HepG2 (cell line): Measurements from ENCODE around the gene EPC2. TPM values are rescaled to one million over a fixed set of nuclear protein-coding genes. Genes with fewer than 3 reads are reported as not detected.
A peak's percentile ranks its signal among the peaks of the same experiment; 100 is the strongest.

Experiments used
- ATAC-seq: fragments of 200-7000 bp; cut with Tn5 transposase; 3 replicates; pipeline ENCODE4 v1.9.1; 2020; ENCODE audit warnings: mild to moderate bottlenecking, moderate library complexity
- BruUV-seq: library from RNA; stranded (reverse); fragments of 400-500 nt; replicated peaks from 2 replicates; lab custom pipeline; 2021; lab: Mats Ljungman, UMichigan
- CTCF ChIA-PET: fragments of 300-600 bp; formaldehyde crosslinking; extraction: SDS; loops from one replicate; lab custom pipeline; 2021; ENCODE audit warnings: low total read pairs, inconsistent platforms, low intra/inter-chr PET ratio; lab: Yijun Ruan, JAX
- POLR2A ChIA-PET: fragments of 350-600 bp; sonication (Branson Sonifier 250); formaldehyde crosslinking; loops from one replicate; lab custom pipeline; 2020; ENCODE audit warnings: antibody characterized with exemption, inconsistent platforms; lab: Yijun Ruan, JAX
- DNase-seq: peaks from one replicate; pipeline ENCODE4 v3.0.0-alpha.2; 2015; ENCODE audit warnings: low spot score
- FAIRE-seq: peaks from 3 replicates; lab custom pipeline; 2011; peaks lifted over from hg19 to GRCh38; lab: Jason Lieb, UNC
- H2AFZ ChIP-seq: one replicate; pipeline ENCODE4 v1.6.1; 2011; ENCODE audit warnings: low read length, inconsistent platforms
- H3K27ac ChIP-seq: fragments of 300-600 bp; 3 replicates; pipeline ENCODE4 v1.8.0; 2011; ENCODE audit warnings: mixed run types, mild to moderate bottlenecking, mixed read lengths, low read length, inconsistent platforms; ENCODE audit not compliant: insufficient read depth; ENCODE audit errors: extremely low read length
- H3K27me3 ChIP-seq, 2 experiments: fragments of 200-600 bp in 1 of 2; 2 replicates in 1 of 2; 3 replicates in 1 of 2; pipeline versions ENCODE4 v1.6.0 to v1.8.0; 2011; ENCODE audit warnings: low read length in 2 of 2, mild to moderate bottlenecking in 2 of 2, moderate library complexity in 2 of 2, inconsistent platforms in 1 of 2; ENCODE audit not compliant: insufficient read depth in 2 of 2, control insufficient read depth in 1 of 2
- H3K36me3 ChIP-seq, 2 experiments: fragments of 200-600 bp in 1 of 2; replicated peaks in 1 of 2; 2 replicates in 1 of 2; 3 replicates in 1 of 2; pipeline versions ENCODE4 v1.5.1 to v1.8.0; 2011; ENCODE audit warnings: low read length in 2 of 2, inconsistent platforms in 1 of 2; ENCODE audit not compliant: insufficient read depth in 2 of 2, control insufficient read depth in 1 of 2
- H3K4me1 ChIP-seq: 2 replicates; pipeline ENCODE4 v1.5.1; 2012; ENCODE audit warnings: low read length, inconsistent platforms; ENCODE audit not compliant: insufficient read depth
- H3K4me2 ChIP-seq: 2 replicates; pipeline ENCODE4 v1.6.0; 2011; ENCODE audit warnings: low read depth, low read length, inconsistent platforms
- H3K4me3 ChIP-seq, 3 experiments: fragments of 200-600 bp in 1 of 3; sonication (generic), shearing (Covaris generic) in 1 of 3; replicated peaks in 1 of 3; 2 replicates each; pipeline ENCODE4 v1.5.1; 2011 to 2016; ENCODE audit warnings: low read length in 3 of 3, inconsistent platforms in 2 of 3, low read depth in 2 of 3, mild to moderate bottlenecking in 2 of 3, control low read depth in 1 of 3, mixed read lengths in 1 of 3; ENCODE audit not compliant: insufficient read depth in 1 of 3
- H3K79me2 ChIP-seq: one replicate; pipeline ENCODE4 v1.6.1; 2011; ENCODE audit warnings: low read length, inconsistent platforms; ENCODE audit not compliant: insufficient read depth
- H3K9ac ChIP-seq: 2 replicates; pipeline ENCODE4 v1.6.0; 2011; ENCODE audit warnings: mild to moderate bottlenecking, low read depth, low read length, inconsistent platforms; ENCODE audit not compliant: insufficient read depth
- H3K9me3 ChIP-seq: 2 replicates; pipeline ENCODE4 v1.5.1; 2012; ENCODE audit warnings: mild to moderate bottlenecking, low read length
- H4K20me1 ChIP-seq: 2 replicates; pipeline ENCODE4 v1.6.0; 2011; ENCODE audit warnings: inconsistent platforms, mild to moderate bottlenecking, low read length, moderate library complexity; ENCODE audit not compliant: insufficient read depth
- ERF ChIP-seq: IDR thresholded peaks from 2 replicates; pipeline ENCODE4 v1.6.1; 2018; ENCODE audit warnings: missing biosample characterization, missing genetic modification reagents
- HOXD1 ChIP-seq: sonication (generic); formaldehyde crosslinking; IDR thresholded peaks from 2 replicates; pipeline ENCODE4 v1.5.0; 2020; ENCODE audit warnings: missing genetic modification reagents
- MNT ChIP-seq: fragments of 450-650 bp; IDR thresholded peaks from 2 replicates; pipeline ENCODE4 v1.6.1; 2016
- NAIF1 ChIP-seq: sonication (generic); formaldehyde crosslinking; IDR thresholded peaks from 2 replicates; pipeline ENCODE4 v1.5.0; 2020; ENCODE audit warnings: mild to moderate bottlenecking, missing genetic modification reagents, borderline replicate concordance
- PAF1 ChIP-seq: IDR thresholded peaks from 2 replicates; pipeline ENCODE4 v1.6.1; 2016; ENCODE audit warnings: missing genetic modification reagents, missing compliant biosample characterization
- PCBP2 ChIP-seq: fragments of 200-400 bp; formaldehyde crosslinking; optimal IDR thresholded peaks from 2 replicates; pipeline ENCODE3; 2018; ENCODE audit warnings: low read length, low read depth; ENCODE audit not compliant: poor library complexity, severe bottlenecking
- POLR2G ChIP-seq: fragments of 200-400 bp; formaldehyde crosslinking; IDR thresholded peaks from 2 replicates; pipeline ENCODE4 v1.6.1; 2018; ENCODE audit warnings: mild to moderate bottlenecking, low read depth, low read length, moderate library complexity
- PRDM10 ChIP-seq: sonication (generic); formaldehyde crosslinking; IDR thresholded peaks from 2 replicates; pipeline ENCODE4 v1.4.0; 2020; ENCODE audit warnings: low read depth, missing genetic modification reagents
- RCOR2 ChIP-seq: IDR thresholded peaks from 2 replicates; pipeline ENCODE4 v1.6.1; 2016; ENCODE audit warnings: missing biosample characterization, missing genetic modification reagents
- ZBTB33 ChIP-seq: sonication (generic); formaldehyde crosslinking; IDR thresholded peaks from 2 replicates; pipeline ENCODE4 v1.4.0; 2020; ENCODE audit warnings: missing genetic modification reagents
- ZBTB39 ChIP-seq: sonication (generic); formaldehyde crosslinking; IDR thresholded peaks from 2 replicates; pipeline ENCODE4 v1.5.0; 2020; ENCODE audit warnings: missing genetic modification reagents
- ZNF383 ChIP-seq: sonication (generic); formaldehyde crosslinking; IDR thresholded peaks from 2 replicates; pipeline ENCODE4 v1.4.0; 2020; ENCODE audit warnings: missing genetic modification reagents, mild to moderate bottlenecking, borderline replicate concordance
- ZNF564 ChIP-seq: sonication (generic); formaldehyde crosslinking; IDR thresholded peaks from 2 replicates; pipeline ENCODE4 v1.8.1; 2023; ENCODE audit warnings: mild to moderate bottlenecking, missing genetic modification reagents
- WGBS: methylation state at CpG from one replicate; pipeline ENCODE4 v1.1.6; 2017; ENCODE audit warnings: low lambda C conversion rate; 5-methylcytosine and 5-hydroxymethylcytosine counted together
- in situ Hi-C: cut with HindIII; loops from 2 replicates; pipeline ENCODE4 v1.10.0; 2017; ENCODE audit warnings: low pct_unique_long_range_greater_than_20kb; ENCODE audit not compliant: extremely low pct_ligation_motif_present
- intact Hi-C: fragments of 100-400 bp; cut with micrococcal nuclease; formaldehyde crosslinking; loops from one replicate; pipeline ENCODE4 v1.10.0; 2022; ENCODE audit not compliant: unreplicated experiment
- polyA plus RNA-seq, 8 experiments: library from polyadenylated mRNA; depleted of rRNA in 3 of 8; stranded (reverse) in 7 of 8; unstranded in 1 of 8; fragments of >200 nt; fragmentation: Illumina TruSeq in 4 of 8; extraction: Trizol in 4 of 8; gene quantifications; 2 replicates each; pipeline versions ENCODE4 v1.2.1 to v1.2.3, GENCODE V29; 2011 to 2016; ENCODE audit warnings: low read depth in 4 of 8, missing spikeins in 1 of 8, mixed read lengths in 1 of 8; ENCODE audit not compliant: insufficient read depth in 1 of 8
- total RNA-seq, 5 experiments: library from RNA; depleted of rRNA; stranded (reverse); fragments of >200 nt; fragmentation: Illumina TruSeq; extraction: Trizol; gene quantifications; 2 replicates each; pipeline ENCODE4 v1.2.3, GENCODE V29; 2016; ENCODE audit warnings: low read depth in 1 of 5

Gene EPC2
- total and polyA plus RNA-seq, 2 of the 13 experiments (the other 11 are each of a cell fraction or from before 2014, with no cell fraction given): 20.5 to 22.0 TPM

- TF ChIP-seq ZBTB33 (CRISPR knock-in tag) (no peak), ZNF564 (CRISPR knock-in tag) (no peak), ZNF383 (CRISPR knock-in tag) (no peak), ZBTB39 (CRISPR knock-in tag) (no peak), NAIF1 (CRISPR knock-in tag) (no peak), HOXD1 (CRISPR knock-in tag) (no peak), POLR2G (no peak), PAF1 (no peak), RCOR2 (CRISPR knock-in tag) (peak; percentile 46; the same call in 1 of the 2 replicates)
These were observed 102.4 kb downstream of the EPC2 start (continued) for GRCh38 chr2:148746973-148747372.

GRCh38 chr2:148751907-148752306 lies 107.4 kb downstream of the EPC2 start:
- FAIRE-seq (no peak), DNase-seq (no peak), ATAC-seq (no peak)
- WGBS: 95% methylated on average over 4 of the region's 4 CpGs
- Histone ChIP-seq H3K4me1 (peaks cover 27% of the 10 kb centered on the region), H3K9ac (no peak overlapping the region), H3K4me2 (no peak overlapping the region), H3K27me3 (no peaks in the 10 kb centered on the region), H3K9me3 (no peaks in the 10 kb centered on the region), H3K4me3 (no peak overlapping the region), H4K20me1 (peaks cover 7% of the 10 kb centered on the region; the same call in 1 of the 2 replicates), H3K79me2 (no peaks in the 10 kb centered on the region), H3K27ac (no peak overlapping the region), H2AFZ (no peak overlapping the region), H3K36me3 (peaks cover 0 to 5% of the 10 kb centered on the region in 2 experiments; a peak in 4 of 5 replicates)
- in situ Hi-C loops: no loop called here
- ChIA-PET POLR2A (no interaction called here), CTCF (no interaction called here)
- BruUV-seq: no TSS peak
- intact Hi-C loops: no loop called here
- TF ChIP-seq PCBP2 (no peak), PRDM10 (CRISPR knock-in tag) (no peak), ERF (no peak), MNT (no peak)
